GM21526 (cell line): ENCODE measurements around the gene MRPS23.

ENCODE experiments used
- ATAC-seq: cut with Tn5 transposase; IDR thresholded peaks from one replicate; pipeline ENCODE4 v1.9.1; 2021; ENCODE audit warnings: moderate library complexity; ENCODE audit not compliant: unreplicated experiment, low FRiP score

MRPS23 gene

DNA sequence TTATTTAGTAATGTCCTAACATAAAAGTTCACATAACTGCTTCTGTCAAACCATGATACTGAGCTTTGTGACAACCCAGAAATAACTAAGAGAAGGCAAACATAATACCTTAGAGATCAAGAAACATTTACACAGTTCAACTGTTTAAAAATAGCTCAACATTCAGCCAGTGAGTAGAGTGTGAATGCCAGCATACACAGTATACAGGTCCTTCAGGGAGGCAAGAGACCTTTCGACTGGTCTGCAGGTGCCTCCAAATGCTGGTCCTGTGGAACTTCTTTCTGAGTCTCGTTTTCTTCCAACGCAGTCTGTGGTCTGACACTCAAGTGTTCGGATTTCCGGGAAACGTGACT is 10.3 kb downstream of the MRPS23 start:
- no peak for ATAC-seq

DNA sequence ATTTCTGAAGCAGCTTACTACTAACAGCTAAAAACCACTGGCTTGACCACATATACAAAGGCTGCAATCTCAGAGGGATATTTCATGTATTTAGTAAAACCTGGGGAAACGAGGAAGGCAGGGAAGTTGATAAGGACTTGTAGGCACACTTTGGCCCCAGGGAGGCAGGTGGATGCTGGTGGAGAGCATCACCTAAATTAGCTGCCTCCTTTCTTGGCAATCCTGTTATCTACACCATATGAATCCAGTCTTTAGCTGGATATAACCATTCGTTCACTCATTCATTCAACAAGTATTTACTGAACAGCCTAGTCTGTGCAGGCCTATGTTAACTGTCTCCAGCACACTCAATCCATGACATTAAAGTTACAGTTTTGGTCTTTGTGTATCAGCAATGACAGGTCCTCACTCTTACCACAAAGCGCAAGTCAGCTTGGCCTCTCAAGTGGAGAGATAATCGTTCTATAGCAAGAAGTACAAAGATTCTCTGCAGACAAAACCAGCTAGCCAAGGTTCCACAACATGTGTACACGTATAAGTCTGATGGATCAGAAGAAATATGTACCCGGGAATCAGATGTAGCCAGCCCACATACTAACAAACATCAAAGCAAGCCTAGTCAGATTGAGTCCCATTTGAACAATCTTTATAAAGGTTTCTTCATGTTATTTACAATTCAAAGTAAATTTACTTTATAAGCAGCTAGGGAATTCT is 10.8 kb downstream of the MRPS23 start:
- no peak for ATAC-seq

DNA sequence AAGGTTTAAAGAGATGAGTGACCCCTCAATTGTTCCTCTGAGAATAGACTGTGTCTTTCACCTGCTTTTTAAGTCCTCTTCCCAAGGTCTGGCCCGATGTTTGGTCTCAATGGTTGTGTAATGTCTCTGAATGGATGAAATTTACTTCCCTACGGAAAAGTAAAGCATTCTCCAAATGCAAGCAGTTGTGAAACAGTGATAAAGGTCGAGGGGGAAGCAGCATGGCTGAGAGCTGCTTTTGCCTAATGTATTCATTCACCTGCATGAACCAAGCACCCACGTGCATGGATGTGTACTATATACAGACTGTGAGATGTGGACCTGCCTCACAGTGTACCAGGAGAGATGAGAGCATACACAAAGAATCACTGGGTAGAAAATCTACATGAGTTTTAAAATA is 11.4 kb downstream of the MRPS23 start:
- ATAC-seq = no peak

DNA sequence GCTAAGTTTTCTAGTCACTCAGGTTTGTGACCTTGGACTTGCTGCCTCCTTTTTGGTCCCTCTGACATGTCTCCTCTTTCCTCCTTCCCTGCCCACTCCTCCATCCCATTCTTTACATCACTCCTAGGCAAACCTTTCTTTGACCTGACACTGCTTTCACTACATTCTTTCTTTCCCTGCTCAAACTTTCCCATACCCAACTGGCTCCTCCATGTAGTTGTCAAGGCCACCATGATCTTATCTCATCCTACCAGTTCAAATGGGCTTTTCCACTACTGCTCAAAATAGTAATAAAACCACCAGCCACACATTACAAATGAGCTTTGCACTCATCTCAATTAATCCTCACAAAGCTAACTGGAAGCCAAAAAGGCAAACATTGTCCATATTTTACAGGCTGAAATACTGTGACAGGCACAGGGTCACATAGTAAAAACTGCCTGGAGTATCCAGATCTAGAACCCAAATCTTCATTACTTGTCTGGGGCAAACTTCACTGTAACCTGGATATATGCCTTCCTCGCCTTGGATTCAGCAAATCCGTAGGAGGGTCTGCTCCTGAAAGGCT is 14.4 kb downstream of the MRPS23 start:
- ATAC-seq = no peak

DNA sequence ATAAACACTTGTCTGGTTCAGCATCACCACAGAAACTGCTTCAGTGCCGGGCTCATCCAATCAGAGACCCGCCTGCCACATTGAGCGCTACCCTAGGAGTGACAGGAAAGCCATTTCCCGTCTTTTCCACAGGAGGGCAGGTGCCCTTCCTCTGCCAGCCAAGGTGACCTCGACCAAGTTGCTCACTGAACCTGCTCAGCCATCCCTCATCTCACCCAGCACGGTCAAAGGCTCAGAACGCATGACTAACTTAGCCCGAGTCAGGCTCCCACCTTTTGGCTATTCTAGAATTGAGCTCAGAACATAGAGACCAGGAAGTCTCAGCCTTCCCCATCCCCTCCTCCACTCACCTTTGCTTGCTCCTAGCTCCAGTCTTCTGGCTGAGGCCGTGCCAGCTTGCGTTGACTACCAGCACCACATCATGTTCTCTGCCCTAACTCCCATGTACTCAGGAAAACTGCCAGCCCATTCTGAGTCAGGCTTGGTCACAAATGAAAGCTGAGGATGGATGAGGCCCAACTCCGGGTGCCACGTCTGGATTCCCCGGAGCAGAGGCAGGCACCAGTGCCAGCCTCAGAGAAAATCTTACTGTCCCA is 15.6 kb downstream of the MRPS23 start:
- ATAC-seq = no peak

DNA sequence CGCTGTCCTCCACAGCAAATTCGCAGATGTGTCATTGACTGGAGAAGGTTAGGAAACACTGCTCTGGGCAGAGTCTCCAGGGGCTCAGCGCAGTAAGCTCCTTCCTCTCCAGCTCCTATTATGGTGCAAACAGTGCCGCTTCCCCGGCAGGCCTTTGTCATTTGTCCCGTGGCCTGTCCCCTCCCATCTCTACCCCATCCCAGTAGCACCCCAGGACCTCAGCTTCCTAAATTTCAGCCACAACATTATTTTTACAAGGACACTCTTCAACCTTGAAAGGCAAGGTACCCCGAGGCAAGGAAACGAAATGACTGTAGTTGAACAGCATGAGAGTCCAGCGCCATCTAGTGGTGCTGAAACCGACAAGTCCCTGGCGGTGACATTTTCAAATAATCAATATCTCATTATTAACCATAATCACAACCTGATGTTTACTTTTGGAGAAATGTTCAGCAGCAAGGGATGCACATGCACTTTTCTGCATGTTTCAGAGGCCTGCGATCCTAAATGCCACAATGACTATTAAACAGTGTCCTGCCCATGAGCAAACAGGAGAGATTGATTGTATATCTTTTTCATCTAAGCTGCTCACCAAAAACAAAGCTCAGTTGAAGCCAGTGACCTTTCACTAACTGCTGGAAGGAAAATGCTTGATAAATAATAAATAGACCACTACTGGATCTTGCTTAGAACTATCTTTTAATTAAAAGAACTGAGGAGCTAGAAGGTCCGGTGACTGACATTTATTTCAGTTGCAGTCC is 16.5 kb downstream of the MRPS23 start:
- no peak for ATAC-seq

DNA sequence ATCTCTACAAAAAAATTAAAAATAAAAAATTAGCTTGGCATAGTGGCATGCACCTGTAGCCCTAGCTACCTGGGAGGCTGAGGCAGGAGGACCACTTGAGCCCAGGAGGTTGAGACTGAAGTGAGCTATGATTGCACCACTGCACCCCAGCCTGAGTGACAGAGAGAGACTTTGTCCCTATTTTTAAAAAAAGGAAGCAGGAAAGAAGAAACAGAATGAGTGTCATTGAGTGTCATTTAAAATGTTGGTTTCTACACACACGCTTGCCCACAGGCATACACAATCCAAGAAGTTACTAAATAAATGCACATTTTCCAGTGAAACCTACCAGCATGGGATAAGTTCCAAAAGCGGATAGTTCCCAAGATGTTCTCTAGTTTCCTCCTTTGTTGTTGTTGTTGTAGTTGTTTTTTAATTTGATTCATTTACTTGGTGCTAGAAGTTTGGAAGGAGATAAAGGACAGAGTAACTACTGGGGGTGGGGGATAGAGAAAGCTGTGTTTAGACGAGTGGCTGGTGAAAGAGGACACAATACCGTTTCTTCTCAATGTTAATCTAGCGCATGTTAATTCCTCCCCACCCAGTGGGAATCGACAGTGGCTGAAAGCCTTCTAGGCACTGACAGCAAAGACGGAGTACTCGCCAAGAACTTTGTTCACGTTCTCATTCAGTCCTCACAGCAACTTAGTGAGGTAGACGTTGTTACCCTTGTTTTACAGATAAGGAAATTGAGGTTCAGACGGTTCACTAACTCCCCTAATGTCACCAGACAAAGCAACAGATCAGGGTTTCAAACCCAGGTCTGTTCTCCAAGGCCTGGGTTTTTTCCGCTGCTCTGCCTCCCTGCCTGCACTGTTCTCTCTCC is 17.3 kb downstream of the MRPS23 start:
- no peak for ATAC-seq

DNA sequence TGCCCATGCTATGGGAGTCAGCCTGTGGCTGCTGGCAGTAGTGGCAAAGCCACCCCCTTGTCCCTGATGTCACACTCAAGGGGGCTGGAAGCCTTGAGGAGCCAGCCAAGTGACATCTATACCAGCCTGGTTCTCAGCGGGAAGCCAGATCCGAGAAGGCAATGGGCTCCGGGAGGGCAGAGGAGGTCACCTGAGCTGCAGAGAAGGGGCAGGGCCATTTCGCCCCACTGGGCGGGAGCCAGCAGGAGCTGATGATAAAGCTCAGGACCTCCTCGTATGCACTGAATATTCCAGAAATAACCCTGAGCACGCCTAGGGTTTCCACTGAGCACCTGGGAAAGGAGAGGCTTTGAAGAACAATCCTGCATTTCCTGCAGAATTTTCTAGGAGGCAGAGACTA is 19.0 kb downstream of the MRPS23 start:
- ATAC-seq = no peak

DNA sequence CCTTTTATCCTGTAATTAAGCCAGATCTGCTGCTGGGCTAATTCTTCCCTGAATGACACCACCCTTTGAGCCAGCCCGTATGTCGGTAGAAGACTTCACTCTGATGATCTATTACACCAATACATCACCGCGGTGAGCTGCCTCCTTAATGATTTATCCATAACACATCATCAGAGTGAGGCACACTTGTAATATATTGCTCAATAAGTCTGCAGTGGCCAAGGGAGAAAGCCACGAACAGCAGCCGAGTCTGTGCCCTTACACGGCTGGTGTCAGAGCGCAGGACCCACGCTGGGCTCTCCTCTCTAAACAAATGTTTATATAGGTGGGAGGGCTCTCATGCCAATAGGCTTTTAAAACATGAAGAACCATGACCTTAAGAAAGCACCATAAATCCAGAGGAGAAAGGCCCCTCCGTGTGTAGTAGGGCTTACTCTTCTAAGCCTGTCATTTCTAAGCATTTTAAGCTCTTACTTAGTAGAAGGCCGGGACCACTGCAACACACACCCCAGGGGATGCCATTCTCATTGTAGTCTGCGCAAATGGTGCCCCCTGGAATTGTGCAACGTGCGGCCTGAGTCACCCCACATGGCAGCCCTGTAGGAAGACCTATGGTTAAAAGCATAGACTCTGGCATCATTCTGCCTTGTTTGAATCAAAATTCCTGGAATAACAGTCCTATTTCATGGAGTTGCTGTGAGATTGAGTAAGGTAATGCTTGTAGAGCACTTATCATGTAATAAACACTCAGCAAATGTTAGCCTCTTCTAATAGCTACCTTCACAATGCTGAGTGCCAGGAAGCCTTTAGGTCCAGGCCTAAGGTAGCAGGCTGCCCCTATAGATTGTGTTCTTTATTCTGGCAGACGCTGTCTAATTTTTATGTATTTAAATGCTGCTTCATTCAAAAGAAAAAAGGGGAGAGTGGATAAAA is 26.1 kb downstream of the MRPS23 start:
- ATAC-seq = no peak

DNA sequence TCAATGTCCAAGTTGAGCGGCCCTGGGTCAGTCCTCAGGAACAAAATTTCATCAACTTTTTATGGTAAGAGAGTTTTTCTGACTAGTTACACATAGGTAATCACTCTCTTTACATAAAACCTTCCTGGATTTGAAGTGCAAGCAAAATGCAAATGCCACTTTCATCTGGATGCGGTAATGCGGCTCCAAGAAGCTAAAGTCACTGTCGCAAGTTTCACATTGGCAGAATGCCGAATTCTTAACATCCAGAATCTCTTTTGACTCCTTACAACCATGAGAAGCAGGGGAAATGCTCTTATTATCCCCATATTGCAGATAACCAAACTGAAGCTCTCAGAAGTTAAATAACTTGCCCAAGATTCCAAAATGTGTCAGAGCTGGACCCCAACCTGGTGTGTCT is 30.0 kb downstream of the MRPS23 start:
- ATAC-seq = no peak

DNA sequence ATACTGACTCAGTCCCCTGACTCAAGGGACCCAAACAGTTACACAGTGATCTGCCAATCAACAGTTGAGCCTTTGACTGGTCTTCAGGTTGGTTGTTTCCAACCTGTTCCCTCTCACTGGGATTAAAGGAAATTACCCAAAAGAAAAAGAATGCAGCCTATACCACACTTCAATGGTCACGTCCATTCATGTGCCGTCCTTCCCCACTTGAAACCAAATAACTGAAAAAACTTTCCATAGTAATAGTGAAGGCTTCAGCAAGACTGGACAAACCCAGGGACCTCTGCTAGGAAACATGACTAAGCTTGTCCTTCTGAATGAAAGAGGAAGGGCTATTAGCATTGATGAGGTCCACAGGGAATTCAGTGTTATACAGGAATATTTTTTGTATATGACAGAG is 30.6 kb downstream of the MRPS23 start:
- no peak for ATAC-seq

DNA sequence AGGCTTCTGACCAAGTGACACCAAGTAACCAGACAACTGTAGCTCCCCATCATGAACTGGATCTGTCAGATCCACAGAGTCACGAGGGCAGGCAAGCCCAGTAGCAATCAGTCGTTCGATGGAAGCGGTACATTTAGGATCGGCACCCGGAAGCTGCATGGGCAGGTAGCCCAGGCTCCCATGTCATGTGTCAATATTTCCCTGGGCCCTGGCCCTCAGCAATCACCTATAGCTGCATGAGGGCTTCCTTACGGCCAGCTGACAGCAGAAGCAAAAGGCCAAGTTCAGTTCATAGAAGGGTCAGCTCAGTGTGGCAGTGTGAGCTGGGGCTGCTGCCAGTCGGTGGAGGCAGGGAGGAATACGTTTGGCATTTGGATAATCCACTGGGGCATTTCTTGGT is 31.8 kb downstream of the MRPS23 start:
- no peak for ATAC-seq

DNA sequence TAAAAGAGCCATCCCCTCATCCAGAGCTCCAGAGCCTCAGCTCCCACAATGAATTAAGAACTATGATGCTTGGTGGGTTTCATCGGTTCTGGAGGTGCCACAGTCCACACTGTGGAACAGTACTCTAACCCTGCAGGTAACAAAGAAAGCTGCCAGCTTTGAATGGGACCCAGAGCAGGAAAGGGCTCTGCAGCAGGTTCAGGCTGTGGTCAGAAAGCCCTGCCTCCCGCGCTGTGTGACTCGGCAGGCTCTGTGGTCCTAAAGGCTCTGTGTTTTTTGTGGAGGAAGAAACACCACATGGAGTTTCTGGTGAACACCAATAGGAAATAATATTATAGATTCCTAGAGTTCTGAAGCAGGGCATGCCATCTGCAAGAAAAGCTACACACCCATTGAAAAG is 32.5 kb downstream of the MRPS23 start:
- ATAC-seq = no peak

DNA sequence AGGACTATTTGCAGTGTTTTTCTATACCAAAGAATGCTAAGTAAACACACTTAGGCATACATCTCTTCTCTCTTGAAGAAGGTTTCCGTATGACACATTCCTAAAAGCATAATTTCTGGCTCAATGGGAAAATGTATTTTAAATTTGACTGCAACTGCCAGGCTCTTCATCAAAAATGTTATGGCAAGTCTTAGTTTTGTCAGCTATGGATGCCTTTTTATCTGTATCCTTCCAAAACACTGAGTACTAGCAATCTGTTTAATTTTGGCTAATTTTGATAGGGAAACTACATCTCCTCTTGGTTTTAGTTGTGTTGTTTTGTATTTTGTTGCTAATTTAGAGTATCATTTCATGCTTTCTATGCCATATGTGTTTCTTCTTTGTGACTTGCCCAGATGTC is 35.4 kb downstream of the MRPS23 start:
- no peak for ATAC-seq

DNA sequence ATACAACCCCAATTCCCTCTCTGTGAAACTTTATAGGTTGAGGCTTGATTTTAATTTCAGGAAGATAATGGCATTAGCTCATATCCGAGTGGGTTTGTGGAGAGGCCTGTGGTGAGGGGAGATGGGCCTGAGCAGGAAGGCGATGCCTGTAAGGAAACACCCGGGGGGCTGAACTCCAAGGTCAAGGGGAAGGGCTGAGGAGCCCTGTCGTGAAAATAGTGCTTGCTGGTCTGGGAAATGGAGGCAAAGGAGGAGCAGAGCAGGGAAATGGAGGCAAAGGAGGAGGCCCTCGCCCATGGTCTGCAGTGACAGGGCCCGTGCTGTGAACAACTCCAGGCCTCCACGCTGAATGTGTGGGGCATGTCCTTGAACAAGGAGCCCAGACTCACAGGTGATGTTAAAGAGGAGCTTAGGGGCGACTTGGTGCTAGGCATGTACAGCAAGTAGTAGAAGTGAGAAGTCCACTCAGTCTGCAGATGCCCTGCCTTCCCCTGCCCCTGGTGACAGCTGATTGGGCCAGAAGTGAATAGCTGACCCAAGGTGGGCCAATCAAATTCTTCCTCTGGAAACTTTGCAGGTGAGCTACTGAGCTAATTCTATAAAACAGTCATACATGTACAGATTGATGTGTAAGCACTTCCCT is 38.1 kb downstream of the MRPS23 start:
- no peak for ATAC-seq

DNA sequence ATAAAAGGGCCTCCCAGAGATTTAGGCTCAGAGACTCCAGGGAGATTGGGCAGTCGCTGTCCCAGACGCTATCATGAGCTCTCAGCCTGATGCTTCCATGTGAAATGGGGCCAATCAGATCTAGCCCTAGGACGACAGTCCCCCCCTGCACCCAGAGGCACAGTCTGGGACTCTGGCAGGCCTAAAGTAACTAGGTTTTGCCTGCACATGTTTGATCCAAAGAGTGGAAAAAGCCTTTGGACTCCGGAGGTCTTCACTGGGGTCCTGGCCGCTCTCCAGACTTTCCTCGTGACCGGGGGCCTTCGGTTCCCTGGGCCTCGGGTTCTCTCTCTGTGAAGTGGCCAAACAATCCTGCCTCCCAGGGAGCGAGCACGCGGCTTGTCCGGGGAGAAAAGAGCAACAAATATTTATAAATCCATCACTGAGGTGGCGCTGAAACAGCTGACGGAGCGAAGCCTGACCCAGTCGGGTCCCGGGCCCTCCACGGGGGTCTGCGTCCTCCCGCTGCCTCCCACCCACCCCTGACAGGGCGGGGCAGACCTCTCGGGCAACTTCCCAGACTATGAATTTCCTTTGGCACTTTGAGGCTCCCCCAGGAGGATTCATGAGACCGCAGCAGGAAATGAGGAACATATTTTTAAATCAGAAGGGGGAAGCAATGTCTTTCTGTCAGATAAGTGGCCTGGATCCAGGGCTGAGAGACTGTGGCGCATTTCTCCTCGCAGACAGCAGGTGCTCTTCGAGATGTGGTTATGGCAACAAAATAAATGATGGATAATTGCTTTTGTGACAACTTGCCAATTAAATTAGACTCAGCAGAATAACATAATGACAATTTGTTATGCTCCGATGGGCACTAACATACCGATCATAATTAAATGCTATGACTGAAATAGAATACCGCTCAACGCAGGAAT is 38.9 kb downstream of the MRPS23 start:
- no peak for ATAC-seq

DNA sequence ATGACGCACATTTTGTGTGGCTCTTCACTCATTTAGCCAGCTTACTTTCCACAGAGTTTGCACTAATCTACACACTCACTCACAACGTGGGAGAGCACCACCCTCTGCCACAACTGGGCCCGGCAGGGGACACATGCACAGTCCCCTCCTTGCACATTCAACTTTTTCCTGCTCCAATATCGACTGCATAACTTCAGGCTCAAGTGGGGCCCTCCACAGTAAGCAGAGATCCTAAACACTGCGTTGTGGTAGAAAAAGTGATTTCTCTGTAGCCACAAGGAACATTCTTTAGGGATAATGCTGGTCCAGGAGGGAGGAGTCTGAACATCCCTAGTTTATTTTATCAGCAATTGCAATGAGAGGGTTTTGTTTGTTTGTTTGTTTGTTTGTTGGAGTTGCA is 40.0 kb downstream of the MRPS23 start:
- no peak for ATAC-seq

DNA sequence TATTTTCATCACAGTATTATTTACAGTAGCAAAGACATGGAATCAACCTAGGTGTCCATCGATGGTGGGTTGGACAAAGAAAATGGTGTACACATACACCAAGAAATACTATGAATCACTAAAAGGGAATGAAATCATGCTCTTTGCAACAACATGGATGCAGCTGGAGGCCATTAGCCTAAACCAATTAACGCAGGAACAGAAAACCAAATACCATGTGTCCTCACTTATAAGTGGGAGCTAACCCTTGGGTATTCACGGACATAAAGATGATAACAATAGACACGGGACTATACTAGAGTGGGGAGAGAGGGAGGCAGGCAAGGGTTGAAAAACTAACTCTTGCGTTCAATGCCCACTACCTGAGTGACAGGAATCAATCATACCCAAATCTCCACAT is 41.0 kb downstream of the MRPS23 start:
- no peak for ATAC-seq
